Osteoblast (primary cell): ENCODE data around the gene BTLA. TPM values are rescaled to one million over a fixed set of nuclear protein-coding genes. Genes with fewer than 3 reads are reported as not detected.
"Not testable (repeated sequence)": the region's sequence is repeated elsewhere in the genome, so short reads cannot be mapped to it uniquely, and the experiment has no call there.

Experiments
- DNase-seq: peaks from one replicate; pipeline ENCODE4 v3.0.0; 2011; ENCODE audit warnings: low spot score, mixed read lengths; ENCODE audit not compliant: insufficient read length; ENCODE audit errors: missing footprints
- H2AFZ ChIP-seq: 2 replicates; pipeline ENCODE4 v1.6.0; 2011; ENCODE audit warnings: mild to moderate bottlenecking, low read length
- H3K27ac ChIP-seq: 2 replicates; pipeline ENCODE4 v1.5.1; 2011; ENCODE audit warnings: mild to moderate bottlenecking, low read depth, low read length, moderate library complexity
- H3K27me3 ChIP-seq: 2 replicates; pipeline ENCODE4 v1.6.0; 2012; ENCODE audit warnings: mild to moderate bottlenecking, control low read depth, inconsistent platforms, low read length, moderate library complexity; ENCODE audit not compliant: insufficient read depth
- H3K36me3 ChIP-seq: 2 replicates; pipeline ENCODE4 v1.5.1; 2011; ENCODE audit warnings: mild to moderate bottlenecking, low read length, control low read depth, moderate library complexity; ENCODE audit not compliant: insufficient read depth
- H3K4me1 ChIP-seq: 2 replicates; pipeline ENCODE4 v1.5.1; 2011; ENCODE audit warnings: mild to moderate bottlenecking, low read length, control low read depth, moderate library complexity; ENCODE audit not compliant: insufficient read depth
- H3K4me2 ChIP-seq: 2 replicates; pipeline ENCODE4 v1.6.0; 2011; ENCODE audit warnings: mild to moderate bottlenecking, low read length; ENCODE audit not compliant: insufficient read depth
- H3K4me3 ChIP-seq: fragments of 200-600 bp; sonication (generic); 3 replicates; pipeline ENCODE4 v1.5.1; 2012; ENCODE audit warnings: mild to moderate bottlenecking, low read length, inconsistent platforms; ENCODE audit not compliant: insufficient read depth
- H3K79me2 ChIP-seq: 2 replicates; pipeline ENCODE4 v1.6.0; 2012; ENCODE audit warnings: mild to moderate bottlenecking, low read length, control low read depth, inconsistent platforms; ENCODE audit not compliant: insufficient read depth
- H3K9me3 ChIP-seq: 2 replicates; pipeline ENCODE4 v1.5.1; 2011; ENCODE audit warnings: low read depth, low read length, control low read depth
- H4K20me1 ChIP-seq: 2 replicates; pipeline ENCODE4 v1.6.0; 2012; ENCODE audit warnings: mild to moderate bottlenecking, low read length, control low read depth; ENCODE audit not compliant: insufficient read depth
- CTCF ChIP-seq: IDR thresholded peaks from 2 replicates; pipeline ENCODE4 v1.5.1; 2011; ENCODE audit warnings: mild to moderate bottlenecking, low read depth, low read length, moderate library complexity; ENCODE audit errors: extremely low read depth
- total RNA-seq: library from RNA; depleted of rRNA; stranded (reverse); fragments of >200 nt; gene quantifications from 2 replicates; pipeline ENCODE4 v1.2.3, GENCODE V29; 2012

BTLA gene
- total RNA-seq, 1 donor, result 0.36 TPM

GRCh38 chr3:112531358-112531781, 32.1 kb upstream of the BTLA start:
- H4K20me1 ChIP-seq, result no peaks in the 10 kb centered on the region
- no peaks in the 10 kb centered on the region for H3K4me1 ChIP-seq
- peak; percentile 57 for TF ChIP-seq CTCF
- H3K4me3 ChIP-seq, result no peak overlapping the region
- H3K36me3 ChIP-seq, result peaks cover 33% of the 10 kb centered on the region
- H3K4me2 ChIP-seq, result no peak overlapping the region
- no peak overlapping the region for H2AFZ ChIP-seq
- peak; percentile 50 for DNase-seq
- H3K79me2 ChIP-seq, result no peaks in the 10 kb centered on the region
- H3K9me3 ChIP-seq, result no peaks in the 10 kb centered on the region
- H3K27me3 ChIP-seq, result no peaks in the 10 kb centered on the region
- H3K27ac ChIP-seq, result no peak overlapping the region

GRCh38 chr3:112530573-112530972, 31.3 kb upstream of the BTLA start:
- no peak for DNase-seq
- Histone ChIP-seq H2AFZ (no peak overlapping the region), H3K36me3 (peaks cover 27% of the 10 kb centered on the region), H3K27me3 (no peaks in the 10 kb centered on the region), H4K20me1 (no peaks in the 10 kb centered on the region), H3K4me2 (no peak overlapping the region), H3K9me3 (no peaks in the 10 kb centered on the region), H3K27ac (no peak overlapping the region), H3K79me2 (no peaks in the 10 kb centered on the region), H3K4me1 (no peaks in the 10 kb centered on the region), H3K4me3 (no peak overlapping the region)
- TF ChIP-seq CTCF, result no peak

GRCh38 chr3:112524127-112524526, 24.9 kb upstream of the BTLA start:
- not testable (repeated sequence) for DNase-seq, H3K4me1 ChIP-seq, H4K20me1 ChIP-seq, H3K27ac ChIP-seq, H2AFZ ChIP-seq, H3K4me2 ChIP-seq, H3K79me2 ChIP-seq, H3K9me3 ChIP-seq, H3K27me3 ChIP-seq, H3K4me3 ChIP-seq
- peaks cover 14% of the 10 kb centered on the region for H3K36me3 ChIP-seq

GRCh38 chr3:112519424-112520001, 20.2 kb upstream of the BTLA start:
- Histone ChIP-seq H3K4me1 (no peaks in the 10 kb centered on the region), H3K4me2 (no peak overlapping the region)

DNA sequence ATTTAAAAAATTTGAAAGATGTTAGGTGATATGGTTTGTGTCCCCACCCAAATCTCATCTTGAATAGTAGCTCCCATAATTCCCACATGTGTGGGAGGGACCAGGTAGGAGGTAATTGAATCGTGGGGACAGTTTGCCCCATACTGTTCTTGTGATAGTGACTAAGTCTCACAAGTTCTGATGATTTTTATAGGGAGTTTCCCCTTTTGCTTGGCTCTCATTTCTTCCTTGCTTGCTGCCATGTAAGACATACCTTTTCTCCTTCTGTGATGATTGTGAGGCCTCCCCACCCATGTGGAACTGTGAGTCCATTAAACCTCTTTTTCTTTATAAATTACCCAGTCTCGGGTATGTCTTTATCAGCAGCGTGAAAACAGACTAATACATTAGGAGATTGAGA, 19.7 kb upstream of the BTLA start:
- DNase-seq, H3K79me2 ChIP-seq, H3K4me3 ChIP-seq, H3K27me3 ChIP-seq, H3K36me3 ChIP-seq, H3K9me3 ChIP-seq, H2AFZ ChIP-seq, H3K4me2 ChIP-seq, H3K27ac ChIP-seq, H4K20me1 ChIP-seq, H3K4me1 ChIP-seq: not testable (repeated sequence)

More at GRCh38 chr3:112519424-112520001, 20.2 kb upstream of the BTLA start:
- no peak overlapping the region for H2AFZ ChIP-seq
- DNase-seq, result peak; percentile 1
- H3K27me3 ChIP-seq, result no peaks in the 10 kb centered on the region
- H3K27ac ChIP-seq, result no peak overlapping the region
- peak; percentile 76 for TF ChIP-seq CTCF
- H3K4me3 ChIP-seq, result no peak overlapping the region
- H4K20me1 ChIP-seq, result no peaks in the 10 kb centered on the region
- no peaks in the 10 kb centered on the region for H3K79me2 ChIP-seq
- H3K9me3 ChIP-seq, result no peaks in the 10 kb centered on the region
- no peaks in the 10 kb centered on the region for H3K36me3 ChIP-seq
